Measurements from ENCODE around the gene DOK6. TPM values are rescaled to one million over a fixed set of nuclear protein-coding genes. Genes with fewer than 3 reads are reported as not detected.
A peak's percentile ranks its signal among the peaks of the same experiment; 100 is the strongest.

Gene DOK6
- total and polyA plus RNA-seq, 2 of the 13 experiments (the other 11 are each of a cell fraction or from before 2014, with no cell fraction given): 17.0 to 17.2 TPM

DNA sequence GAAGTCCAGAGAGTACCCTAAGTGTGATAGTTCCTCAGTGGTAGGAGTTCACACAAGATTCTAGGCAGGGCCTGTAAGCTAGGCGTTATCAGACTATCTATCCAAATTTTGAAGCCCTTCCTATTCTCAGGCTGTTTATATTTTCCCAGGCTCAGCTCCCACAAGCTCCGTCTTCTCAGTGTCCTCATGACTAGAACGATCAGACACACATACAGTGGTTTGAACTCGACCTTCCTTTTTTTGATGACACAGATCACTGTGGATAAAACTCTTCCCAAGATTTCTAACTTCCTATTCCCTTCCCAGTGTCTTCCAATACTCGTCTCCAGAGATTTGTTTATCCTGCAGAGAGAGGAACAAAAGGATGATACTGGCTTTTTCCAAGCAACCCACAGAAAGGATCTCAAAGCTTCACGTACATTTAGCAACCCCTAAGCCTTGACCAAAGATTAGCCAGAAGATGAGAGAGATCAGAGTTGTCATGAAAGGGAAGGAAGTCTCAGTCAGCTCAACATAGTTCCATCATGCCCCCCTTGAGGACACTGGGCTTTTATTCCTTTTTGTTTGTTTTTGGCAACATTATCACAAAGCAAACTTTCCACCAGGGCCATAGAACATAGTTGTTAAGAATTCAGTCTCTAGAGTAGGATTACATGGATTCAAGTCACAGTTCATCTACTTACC is 42.3 kb upstream of the DOK6 start (continued):
- TF ChIP-seq, protein P1, sequence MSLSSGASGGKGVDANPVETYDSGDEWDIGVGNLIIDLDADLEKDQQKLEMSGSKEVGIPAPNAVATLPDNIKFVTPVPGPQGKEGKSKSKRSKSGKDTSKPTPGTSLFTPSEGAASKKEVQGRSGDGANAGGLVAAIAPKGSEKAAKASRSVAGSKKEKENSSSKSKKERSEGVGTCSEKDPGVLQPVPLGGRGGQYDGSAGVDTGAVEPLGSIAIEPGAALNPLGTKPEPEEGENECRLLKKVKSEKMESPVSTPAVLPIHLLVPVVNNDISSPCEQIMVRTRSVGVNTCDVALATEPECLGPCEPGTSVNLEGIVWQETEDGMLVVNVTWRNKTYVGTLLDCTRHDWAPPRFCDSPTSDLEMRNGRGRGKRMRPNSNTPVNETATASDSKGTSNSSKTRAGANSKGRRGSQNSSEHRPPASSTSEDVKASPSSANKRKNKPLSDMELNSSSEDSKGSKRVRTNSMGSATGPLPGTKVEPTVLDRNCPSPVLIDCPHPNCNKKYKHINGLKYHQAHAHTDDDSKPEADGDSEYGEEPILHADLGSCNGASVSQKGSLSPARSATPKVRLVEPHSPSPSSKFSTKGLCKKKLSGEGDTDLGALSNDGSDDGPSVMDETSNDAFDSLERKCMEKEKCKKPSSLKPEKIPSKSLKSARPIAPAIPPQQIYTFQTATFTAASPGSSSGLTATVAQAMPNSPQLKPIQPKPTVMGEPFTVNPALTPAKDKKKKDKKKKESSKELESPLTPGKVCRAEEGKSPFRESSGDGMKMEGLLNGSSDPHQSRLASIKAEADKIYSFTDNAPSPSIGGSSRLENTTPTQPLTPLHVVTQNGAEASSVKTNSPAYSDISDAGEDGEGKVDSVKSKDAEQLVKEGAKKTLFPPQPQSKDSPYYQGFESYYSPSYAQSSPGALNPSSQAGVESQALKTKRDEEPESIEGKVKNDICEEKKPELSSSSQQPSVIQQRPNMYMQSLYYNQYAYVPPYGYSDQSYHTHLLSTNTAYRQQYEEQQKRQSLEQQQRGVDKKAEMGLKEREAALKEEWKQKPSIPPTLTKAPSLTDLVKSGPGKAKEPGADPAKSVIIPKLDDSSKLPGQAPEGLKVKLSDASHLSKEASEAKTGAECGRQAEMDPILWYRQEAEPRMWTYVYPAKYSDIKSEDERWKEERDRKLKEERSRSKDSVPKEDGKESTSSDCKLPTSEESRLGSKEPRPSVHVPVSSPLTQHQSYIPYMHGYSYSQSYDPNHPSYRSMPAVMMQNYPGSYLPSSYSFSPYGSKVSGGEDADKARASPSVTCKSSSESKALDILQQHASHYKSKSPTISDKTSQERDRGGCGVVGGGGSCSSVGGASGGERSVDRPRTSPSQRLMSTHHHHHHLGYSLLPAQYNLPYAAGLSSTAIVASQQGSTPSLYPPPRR (CRISPR knock-in tag; IDR thresholded peaks at IDR 0.05; ENCODE audit: borderline replicate concordance): peak; percentile 93
- TF ChIP-seq, protein P2, sequence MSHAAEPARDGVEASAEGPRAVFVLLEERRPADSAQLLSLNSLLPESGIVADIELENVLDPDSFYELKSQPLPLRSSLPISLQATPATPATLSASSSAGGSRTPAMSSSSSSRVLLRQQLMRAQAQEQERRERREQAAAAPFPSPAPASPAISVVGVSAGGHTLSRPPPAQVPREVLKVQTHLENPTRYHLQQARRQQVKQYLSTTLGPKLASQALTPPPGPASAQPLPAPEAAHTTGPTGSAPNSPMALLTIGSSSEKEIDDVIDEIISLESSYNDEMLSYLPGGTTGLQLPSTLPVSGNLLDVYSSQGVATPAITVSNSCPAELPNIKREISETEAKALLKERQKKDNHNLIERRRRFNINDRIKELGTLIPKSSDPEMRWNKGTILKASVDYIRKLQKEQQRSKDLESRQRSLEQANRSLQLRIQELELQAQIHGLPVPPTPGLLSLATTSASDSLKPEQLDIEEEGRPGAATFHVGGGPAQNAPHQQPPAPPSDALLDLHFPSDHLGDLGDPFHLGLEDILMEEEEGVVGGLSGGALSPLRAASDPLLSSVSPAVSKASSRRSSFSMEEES (CRISPR knock-in tag; IDR thresholded peaks at IDR 0.05): peak; percentile 70; the same call in 1 of the 2 replicates
- TF ChIP-seq ZSCAN21 (CRISPR knock-in tag; IDR thresholded peaks at IDR 0.05; ENCODE audit: borderline replicate concordance) (no peak), ZSCAN25 (CRISPR knock-in tag; IDR thresholded peaks at IDR 0.05) (no peak), SP1 (IDR thresholded peaks at IDR 0.05) (no peak), SP1 (CRISPR knock-in tag; IDR thresholded peaks at IDR 0.05) (no peak), ZNF207 (IDR thresholded peaks at IDR 0.05; ENCODE audit: borderline replicate concordance) (no peak), ZNF234 (CRISPR knock-in tag; conservative IDR thresholded peaks at IDR 0.05) (no peak), ISX (CRISPR knock-in tag; conservative IDR thresholded peaks at IDR 0.05) (no peak), RCOR2 (CRISPR knock-in tag; IDR thresholded peaks at IDR 0.05) (peak; percentile 82), ZNF644 (CRISPR knock-in tag; IDR thresholded peaks at IDR 0.05; ENCODE audit: low read depth) (peak; percentile 97), KDM5B (CRISPR knock-in tag; IDR thresholded peaks at IDR 0.05; ENCODE audit: borderline replicate concordance) (no peak), TBL1XR1 (IDR thresholded peaks at IDR 0.05; ENCODE audit: borderline replicate concordance, low read length, partially characterized antibody) (no peak), ZSCAN12 (CRISPR knock-in tag; IDR thresholded peaks at IDR 0.05) (no peak), ZC3H4 (CRISPR knock-in tag; IDR thresholded peaks at IDR 0.05; ENCODE audit: borderline replicate concordance) (no peak), KDM6A (CRISPR knock-in tag; IDR thresholded peaks at IDR 0.05; ENCODE audit: low read depth) (peak; percentile 84; the same call in 1 of the 2 replicates), ZNF7 (CRISPR knock-in tag; IDR thresholded peaks at IDR 0.05) (no peak)
- TF ChIP-seq, protein P3, sequence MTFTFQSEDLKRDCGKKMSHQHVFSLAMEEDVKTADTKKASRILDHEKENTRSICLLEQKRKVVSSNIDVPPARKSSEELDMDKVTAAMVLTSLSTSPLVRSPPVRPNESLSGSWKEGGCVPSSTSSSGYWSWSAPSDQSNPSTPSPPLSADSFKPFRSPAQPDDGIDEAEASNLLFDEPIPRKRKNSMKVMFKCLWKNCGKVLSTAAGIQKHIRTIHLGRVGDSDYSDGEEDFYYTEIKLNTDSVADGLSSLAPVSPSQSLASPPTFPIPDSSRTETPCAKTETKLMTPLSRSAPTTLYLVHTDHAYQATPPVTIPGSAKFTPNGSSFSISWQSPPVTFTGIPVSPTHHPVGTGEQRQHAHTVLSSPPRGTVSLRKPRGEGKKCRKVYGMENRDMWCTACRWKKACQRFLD (CRISPR knock-in tag; IDR thresholded peaks at IDR 0.05; ENCODE audit: borderline replicate concordance): no peak
- TF ChIP-seq, protein P4, sequence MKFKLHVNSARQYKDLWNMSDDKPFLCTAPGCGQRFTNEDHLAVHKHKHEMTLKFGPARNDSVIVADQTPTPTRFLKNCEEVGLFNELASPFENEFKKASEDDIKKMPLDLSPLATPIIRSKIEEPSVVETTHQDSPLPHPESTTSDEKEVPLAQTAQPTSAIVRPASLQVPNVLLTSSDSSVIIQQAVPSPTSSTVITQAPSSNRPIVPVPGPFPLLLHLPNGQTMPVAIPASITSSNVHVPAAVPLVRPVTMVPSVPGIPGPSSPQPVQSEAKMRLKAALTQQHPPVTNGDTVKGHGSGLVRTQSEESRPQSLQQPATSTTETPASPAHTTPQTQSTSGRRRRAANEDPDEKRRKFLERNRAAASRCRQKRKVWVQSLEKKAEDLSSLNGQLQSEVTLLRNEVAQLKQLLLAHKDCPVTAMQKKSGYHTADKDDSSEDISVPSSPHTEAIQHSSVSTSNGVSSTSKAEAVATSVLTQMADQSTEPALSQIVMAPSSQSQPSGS (CRISPR knock-in tag; IDR thresholded peaks at IDR 0.05): peak; percentile 64; the same call in 1 of the 2 replicates
- TF ChIP-seq, protein P5, sequence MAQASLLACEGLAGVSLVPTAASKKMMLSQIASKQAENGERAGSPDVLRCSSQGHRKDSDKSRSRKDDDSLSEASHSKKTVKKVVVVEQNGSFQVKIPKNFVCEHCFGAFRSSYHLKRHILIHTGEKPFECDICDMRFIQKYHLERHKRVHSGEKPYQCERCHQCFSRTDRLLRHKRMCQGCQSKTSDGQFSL (CRISPR knock-in tag; IDR thresholded peaks at IDR 0.05): no peak
